GM23248 (cell line): ENCODE measurements around the gene GLIPR2. TPM values are rescaled to one million over a fixed set of nuclear protein-coding genes. Genes with fewer than 3 reads are reported as not detected.
A peak's percentile ranks its signal among the peaks of the same experiment; 100 is the strongest.

Source experiments
- DNase-seq: peaks from one replicate; pipeline ENCODE4 v3.0.0-alpha.2; 2015
- H2AFZ ChIP-seq: fragments of 200-600 bp; sonication (generic); 2 replicates; pipeline ENCODE4 v1.6.1; 2016; ENCODE audit warnings: antibody characterized with exemption
- H3F3A ChIP-seq: fragments of 200-600 bp; sonication (generic); 2 replicates; pipeline ENCODE4 v1.6.1; 2016; ENCODE audit warnings: mild to moderate bottlenecking, antibody characterized with exemption, mixed run types; ENCODE audit not compliant: insufficient read depth
- H3K27ac ChIP-seq: fragments of 200-600 bp; sonication (generic); 2 replicates; pipeline ENCODE4 v1.5.1; 2016; ENCODE audit warnings: mild to moderate bottlenecking
- H3K27me3 ChIP-seq: fragments of 200-600 bp; sonication (generic); replicated peaks from 2 replicates; pipeline ENCODE4 v1.6.1; 2016; ENCODE audit warnings: mild to moderate bottlenecking; ENCODE audit not compliant: insufficient read depth
- H3K36me3 ChIP-seq: fragments of 200-600 bp; sonication (generic); 2 replicates; pipeline ENCODE4 v1.6.1; 2016; ENCODE audit warnings: low read depth, mild to moderate bottlenecking
- H3K4me1 ChIP-seq: fragments of 200-600 bp; sonication (generic); 2 replicates; pipeline ENCODE4 v1.6.1; 2016; ENCODE audit warnings: mild to moderate bottlenecking; ENCODE audit not compliant: insufficient read depth
- H3K4me2 ChIP-seq: fragments of 200-600 bp; sonication (generic); one replicate; pipeline ENCODE4 v1.6.1; 2016; ENCODE audit warnings: mild to moderate bottlenecking; ENCODE audit not compliant: unreplicated experiment
- H3K4me3 ChIP-seq: fragments of 200-600 bp; sonication (generic); 2 replicates; pipeline ENCODE4 v1.5.1; 2016; ENCODE audit warnings: mild to moderate bottlenecking
- H3K79me2 ChIP-seq: fragments of 200-600 bp; sonication (generic); 2 replicates; pipeline ENCODE4 v1.6.1; 2016; ENCODE audit warnings: mild to moderate bottlenecking; ENCODE audit not compliant: insufficient read depth
- H3K9ac ChIP-seq: fragments of 200-600 bp; sonication (generic); 2 replicates; pipeline ENCODE4 v1.6.1; 2016; ENCODE audit warnings: mild to moderate bottlenecking
- H3K9me2 ChIP-seq: fragments of 200-600 bp; sonication (generic); 2 replicates; pipeline ENCODE4 v1.6.1; 2016; ENCODE audit warnings: mixed run types, mild to moderate bottlenecking, moderate library complexity; ENCODE audit not compliant: insufficient read depth
- H3K9me3 ChIP-seq: fragments of 200-600 bp; sonication (generic); one replicate; pipeline ENCODE4 v1.6.1; 2017; ENCODE audit warnings: low read depth
- H4K20me1 ChIP-seq: fragments of 200-600 bp; sonication (generic); 2 replicates; pipeline ENCODE4 v1.6.0; 2016; ENCODE audit not compliant: insufficient read depth
- EZH2 ChIP-seq: fragments of 200-600 bp; sonication (generic); IDR thresholded peaks from 2 replicates; pipeline ENCODE4 v1.6.1; 2018; ENCODE audit warnings: antibody characterized with exemption, mild to moderate bottlenecking; ENCODE audit not compliant: insufficient read depth, poor library complexity, severe bottlenecking
- EZH2phosphoT487 ChIP-seq: fragments of 200-600 bp; sonication (generic); IDR thresholded peaks from 2 replicates; pipeline ENCODE4 v1.6.1; 2018; ENCODE audit warnings: antibody characterized with exemption, moderate library complexity, mild to moderate bottlenecking, low read depth; ENCODE audit not compliant: insufficient read depth
- WGBS, 2 experiments: methylation state at CpG; one replicate each; pipeline ENCODE4 v1.1.6; 2015 to 2017; ENCODE audit warnings: low lambda C conversion rate in 2 of 2, low coverage in 1 of 2; ENCODE audit errors: missing lambda C conversion rate in 2 of 2; 5-methylcytosine and 5-hydroxymethylcytosine counted together
- in situ Hi-C: fragments of 300-500 bp; cut with MboI; formaldehyde crosslinking; loops from 2 replicates; pipeline ENCODE4 v1.15.0; 2020
- polyA plus RNA-seq: library from polyadenylated mRNA; unstranded; fragments of >200 nt; fragmentation: Nextera tagmentation; extraction: Ambion mirVana; gene quantifications from 2 replicates; pipeline ENCODE4 v1.2.1, GENCODE V29; 2016
- total RNA-seq: library from RNA; depleted of rRNA; stranded (reverse); fragments of >200 nt; shearing (Covaris generic); gene quantifications from 2 replicates; pipeline ENCODE4 v1.2.3, GENCODE V29; 2014

Gene GLIPR2
- total and polyA plus RNA-seq, 2 experiments from 2014 or later = 27.5 to 47.5 TPM

DNA sequence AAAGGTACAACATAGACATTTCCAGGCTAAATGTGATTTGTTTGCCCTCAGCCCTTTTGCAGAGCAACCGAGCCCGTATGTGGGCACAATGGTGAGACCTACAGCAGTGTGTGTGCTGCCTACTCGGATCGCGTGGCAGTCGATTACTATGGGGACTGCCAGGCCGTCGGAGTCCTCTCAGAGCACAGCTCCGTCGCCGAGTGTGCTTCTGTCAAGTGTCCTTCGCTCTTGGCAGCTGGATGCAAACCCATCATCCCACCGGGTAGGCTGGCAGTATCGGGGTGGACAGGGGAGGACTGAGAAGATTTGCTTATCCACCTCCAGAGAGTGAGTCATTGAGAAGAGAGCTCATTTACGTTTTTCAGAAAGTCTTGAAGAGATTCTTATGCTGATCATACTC lies 17.8 kb upstream of the GLIPR2 start:
- WGBS, 2 experiments = 73 to 77% methylated on average over 15 of the region's 15 CpGs
- H3F3A ChIP-seq = peaks cover 39% of the 10 kb centered on the region
- no peaks in the 10 kb centered on the region for H3K27me3 ChIP-seq
- no peaks in the 10 kb centered on the region for H3K9me3 ChIP-seq
- no peak overlapping the region for H3K9ac ChIP-seq
- in situ Hi-C loops = no loop called here
- no peaks in the 10 kb centered on the region; the same call in 1 of the 2 replicates for H3K79me2 ChIP-seq
- TF ChIP-seq EZH2phosphoT487 (no peak), EZH2 (no peak)
- no peaks in the 10 kb centered on the region for H3K9me2 ChIP-seq
- peaks cover 73% of the 10 kb centered on the region for H3K36me3 ChIP-seq
- DNase-seq = peak; percentile 28
- no peaks in the 10 kb centered on the region for H4K20me1 ChIP-seq
- H3K4me3 ChIP-seq = no peak overlapping the region
- no peak overlapping the region for H2AFZ ChIP-seq
- no peak overlapping the region for H3K27ac ChIP-seq
- H3K4me1 ChIP-seq = no peaks in the 10 kb centered on the region
- H3K4me2 ChIP-seq = no peak overlapping the region

DNA sequence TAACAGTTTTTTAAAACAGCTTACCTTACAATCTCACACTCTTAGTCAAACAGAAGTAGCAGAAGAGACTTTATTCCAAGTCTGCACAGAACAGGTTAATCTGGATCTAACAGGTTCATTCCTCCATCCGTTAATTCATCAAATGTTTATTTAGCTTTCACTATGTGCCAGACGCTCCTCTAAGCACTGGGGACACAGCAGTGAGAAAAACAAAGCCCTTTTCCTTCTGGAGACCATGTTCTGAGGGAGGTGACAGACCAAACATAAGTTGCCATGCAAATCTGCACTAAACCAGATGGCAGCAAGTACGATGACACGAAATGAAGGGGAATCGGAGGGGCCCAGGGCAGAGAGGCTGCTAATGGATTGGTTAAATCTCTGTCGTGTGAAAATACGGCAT lies 17.1 kb upstream of the GLIPR2 start:
- no peaks in the 10 kb centered on the region; the same call in 1 of the 2 replicates for H3K79me2 ChIP-seq
- H3K27ac ChIP-seq = no peak overlapping the region
- no peaks in the 10 kb centered on the region for H3K9me3 ChIP-seq
- H3K4me2 ChIP-seq = no peak overlapping the region
- H3K9me2 ChIP-seq = no peaks in the 10 kb centered on the region
- no peaks in the 10 kb centered on the region for H4K20me1 ChIP-seq
- H3F3A ChIP-seq = peaks cover 36% of the 10 kb centered on the region
- no peak overlapping the region for H3K4me3 ChIP-seq
- peaks cover 72% of the 10 kb centered on the region for H3K36me3 ChIP-seq
- in situ Hi-C loops = no loop called here
- TF ChIP-seq EZH2 = no peak
- no peak for TF ChIP-seq EZH2phosphoT487
- H3K9ac ChIP-seq = no peak overlapping the region
- no peak overlapping the region for H2AFZ ChIP-seq
- DNase-seq = no peak
- H3K4me1 ChIP-seq = no peaks in the 10 kb centered on the region
- 83 to 86% methylated on average over 7 of the region's 7 CpGs for whole genome bisulfite sequencing, 2 experiments
- no peaks in the 10 kb centered on the region for H3K27me3 ChIP-seq

- Histone ChIP-seq H3K9me3 (no peaks in the 10 kb centered on the region), H3K9ac (no peak overlapping the region), H3F3A (peaks cover 39% of the 10 kb centered on the region; the same call in 1 of the 2 replicates), H3K79me2 (no peaks in the 10 kb centered on the region; the same call in 1 of the 2 replicates), H3K4me2 (no peak overlapping the region), H2AFZ (no peak overlapping the region), H3K4me3 (no peak overlapping the region), H3K9me2 (no peaks in the 10 kb centered on the region), H3K27ac (no peak overlapping the region), H3K27me3 (no peaks in the 10 kb centered on the region), H4K20me1 (no peaks in the 10 kb centered on the region), H3K36me3 (peaks cover 74% of the 10 kb centered on the region), H3K4me1 (no peaks in the 10 kb centered on the region)
- 91 to 95% methylated on average over 4 of the region's 4 CpGs for WGBS, 2 experiments
- no peak for DNase-seq
- in situ Hi-C loops = no loop called here
- TF ChIP-seq EZH2phosphoT487 = no peak
- no peak for TF ChIP-seq EZH2
Observed at GRCh38 chr9:36120705-36121104, 15.8 kb upstream of the GLIPR2 start.

- no peak overlapping the region for H3K4me3 ChIP-seq
- H3K36me3 ChIP-seq = peaks cover 64% of the 10 kb centered on the region
- no peaks in the 10 kb centered on the region for H3K9me2 ChIP-seq
- no peaks in the 10 kb centered on the region for H3K4me1 ChIP-seq
- DNase-seq = no peak
- H3K4me2 ChIP-seq = no peak overlapping the region
- in situ Hi-C loops = no loop called here
- no peak overlapping the region for H3K9ac ChIP-seq
- no peak overlapping the region for H3K27ac ChIP-seq
- H2AFZ ChIP-seq = no peak overlapping the region
- H4K20me1 ChIP-seq = no peaks in the 10 kb centered on the region
- H3K9me3 ChIP-seq = no peaks in the 10 kb centered on the region
- 85 to 87% methylated on average over 7 of the region's 7 CpGs for WGBS, 2 experiments
- TF ChIP-seq EZH2 = no peak
- no peak for TF ChIP-seq EZH2phosphoT487
- H3F3A ChIP-seq = peaks cover 39% of the 10 kb centered on the region; the same call in 1 of the 2 replicates
- H3K27me3 ChIP-seq = no peaks in the 10 kb centered on the region
- no peaks in the 10 kb centered on the region; the same call in 1 of the 2 replicates for H3K79me2 ChIP-seq
Observed at GRCh38 chr9:36121971-36122370, 14.6 kb upstream of the GLIPR2 start.

DNA sequence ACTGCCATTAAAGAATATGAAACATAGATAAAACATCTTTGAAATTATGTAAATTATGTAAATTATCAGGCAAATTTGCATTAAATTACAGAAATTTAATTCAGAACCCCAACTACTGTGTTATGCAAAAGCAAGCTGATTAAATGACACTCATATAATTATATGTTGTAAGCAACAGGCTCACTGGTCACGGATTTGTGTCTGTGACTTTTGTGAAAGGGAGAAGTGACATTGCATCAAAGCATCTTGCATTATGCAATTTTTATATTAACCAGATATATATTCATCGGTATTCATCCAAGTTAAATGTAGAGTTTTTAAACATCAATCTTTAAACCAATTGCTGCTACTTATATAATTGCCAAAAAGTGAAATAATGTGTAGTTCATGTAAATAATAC lies 13.0 kb upstream of the GLIPR2 start:
- H3K27me3 ChIP-seq = no peaks in the 10 kb centered on the region
- no peaks in the 10 kb centered on the region for H3K9me3 ChIP-seq
- WGBS, 2 experiments = 97% methylated on average over 2 of the region's 2 CpGs
- in situ Hi-C loops = no loop called here
- H3K36me3 ChIP-seq = peaks cover 58% of the 10 kb centered on the region
- no peaks in the 10 kb centered on the region for H4K20me1 ChIP-seq
- peaks cover 45% of the 10 kb centered on the region for H3F3A ChIP-seq
- H3K9me2 ChIP-seq = no peaks in the 10 kb centered on the region
- H3K27ac ChIP-seq = no peak overlapping the region
- no peaks in the 10 kb centered on the region for H3K4me1 ChIP-seq
- no peak overlapping the region for H2AFZ ChIP-seq
- no peak overlapping the region for H3K4me2 ChIP-seq
- DNase-seq = no peak
- no peak overlapping the region for H3K9ac ChIP-seq
- no peaks in the 10 kb centered on the region; the same call in 1 of the 2 replicates for H3K79me2 ChIP-seq
- no peak overlapping the region for H3K4me3 ChIP-seq
- TF ChIP-seq EZH2phosphoT487 (no peak), EZH2 (no peak)
